Parathyroid adenoma (tissue), 2 donors: ENCODE data around the gene NRK.
"Not testable (repeated sequence)": the region's sequence is repeated elsewhere in the genome, so short reads cannot be mapped to it uniquely, and the experiment has no call there.

ENCODE experiments used
- H2AFZ ChIP-seq: fragments of 300-600 bp; sonication (generic); one replicate; pipeline ENCODE4 v1.7.0; 2017; ENCODE audit warnings: antibody characterized with exemption, mild to moderate bottlenecking
- H3K27ac ChIP-seq: fragments of 300-600 bp; sonication (generic); one replicate; pipeline ENCODE4 v1.7.0; 2017
- H3K27me3 ChIP-seq: fragments of 300-600 bp; sonication (generic); one replicate; pipeline ENCODE4 v1.7.0; 2017; ENCODE audit warnings: low read length; ENCODE audit not compliant: control insufficient read depth, insufficient read depth
- H3K36me3 ChIP-seq: fragments of 300-600 bp; sonication (generic); one replicate; pipeline ENCODE4 v1.7.0; 2017; ENCODE audit warnings: low read length; ENCODE audit not compliant: control insufficient read depth, insufficient read depth
- H3K4me1 ChIP-seq: fragments of 300-600 bp; sonication (generic); one replicate; pipeline ENCODE4 v1.7.0; 2017; ENCODE audit warnings: control low read depth
- H3K4me2 ChIP-seq: fragments of 300-600 bp; sonication (generic); one replicate; pipeline ENCODE4 v1.7.0; 2017; ENCODE audit warnings: low read length
- H3K4me3 ChIP-seq: fragments of 300-600 bp; sonication (generic); one replicate; pipeline ENCODE4 v1.7.0; 2017; ENCODE audit warnings: low read depth, low read length
- H3K79me2 ChIP-seq: fragments of 300-600 bp; sonication (generic); one replicate; pipeline ENCODE4 v1.7.0; 2017; ENCODE audit warnings: control low read depth
- H3K9ac ChIP-seq: fragments of 300-600 bp; sonication (generic); one replicate; pipeline ENCODE4 v1.7.0; 2017; ENCODE audit warnings: mild to moderate bottlenecking
- H3K9me3 ChIP-seq: fragments of 300-600 bp; sonication (generic); one replicate; pipeline ENCODE4 v1.7.0; 2017; ENCODE audit warnings: low read length; ENCODE audit not compliant: control insufficient read depth
- TF ChIP-seq, protein P1 (sequence below): fragments of 300-600 bp; sonication (generic); IDR thresholded peaks from one replicate; pipeline ENCODE4 v1.7.0; 2017; ENCODE audit warnings: antibody characterized with exemption, mild to moderate bottlenecking
- donor health status: primary hyperparathyroidism.

Gene NRK

DNA sequence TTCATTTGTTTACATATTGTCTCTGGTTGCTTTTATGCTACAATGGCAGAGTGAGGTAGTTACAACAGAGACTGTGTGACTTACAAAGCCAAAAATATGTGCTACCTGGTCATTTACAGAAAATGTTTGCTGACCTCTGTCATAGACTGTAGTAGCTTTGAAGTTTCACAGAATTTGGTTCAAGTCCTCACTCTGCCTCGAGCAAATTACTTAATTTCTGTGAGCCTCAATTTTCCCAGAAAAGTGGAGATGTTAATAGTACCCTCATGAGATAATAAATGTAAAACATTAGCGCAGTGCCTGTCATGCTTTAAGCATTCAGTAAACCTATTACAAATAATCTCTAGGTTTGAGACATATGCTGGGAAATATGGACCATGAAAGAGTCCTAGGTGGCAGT lies 18.4 kb upstream of the NRK start:
- H2AFZ ChIP-seq: no peak overlapping the region
- no peak overlapping the region for H3K4me2 ChIP-seq
- no peaks in the 10 kb centered on the region for H3K79me2 ChIP-seq
- no peak overlapping the region for H3K4me3 ChIP-seq
- TF ChIP-seq, protein P1, sequence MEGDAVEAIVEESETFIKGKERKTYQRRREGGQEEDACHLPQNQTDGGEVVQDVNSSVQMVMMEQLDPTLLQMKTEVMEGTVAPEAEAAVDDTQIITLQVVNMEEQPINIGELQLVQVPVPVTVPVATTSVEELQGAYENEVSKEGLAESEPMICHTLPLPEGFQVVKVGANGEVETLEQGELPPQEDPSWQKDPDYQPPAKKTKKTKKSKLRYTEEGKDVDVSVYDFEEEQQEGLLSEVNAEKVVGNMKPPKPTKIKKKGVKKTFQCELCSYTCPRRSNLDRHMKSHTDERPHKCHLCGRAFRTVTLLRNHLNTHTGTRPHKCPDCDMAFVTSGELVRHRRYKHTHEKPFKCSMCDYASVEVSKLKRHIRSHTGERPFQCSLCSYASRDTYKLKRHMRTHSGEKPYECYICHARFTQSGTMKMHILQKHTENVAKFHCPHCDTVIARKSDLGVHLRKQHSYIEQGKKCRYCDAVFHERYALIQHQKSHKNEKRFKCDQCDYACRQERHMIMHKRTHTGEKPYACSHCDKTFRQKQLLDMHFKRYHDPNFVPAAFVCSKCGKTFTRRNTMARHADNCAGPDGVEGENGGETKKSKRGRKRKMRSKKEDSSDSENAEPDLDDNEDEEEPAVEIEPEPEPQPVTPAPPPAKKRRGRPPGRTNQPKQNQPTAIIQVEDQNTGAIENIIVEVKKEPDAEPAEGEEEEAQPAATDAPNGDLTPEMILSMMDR: no peak
- H3K27me3 ChIP-seq: no peaks in the 10 kb centered on the region
- H3K9ac ChIP-seq: no peak overlapping the region
- no peaks in the 10 kb centered on the region for H3K9me3 ChIP-seq
- H3K27ac ChIP-seq: no peak overlapping the region
- no peaks in the 10 kb centered on the region for H3K36me3 ChIP-seq
- no peaks in the 10 kb centered on the region for H3K4me1 ChIP-seq

DNA sequence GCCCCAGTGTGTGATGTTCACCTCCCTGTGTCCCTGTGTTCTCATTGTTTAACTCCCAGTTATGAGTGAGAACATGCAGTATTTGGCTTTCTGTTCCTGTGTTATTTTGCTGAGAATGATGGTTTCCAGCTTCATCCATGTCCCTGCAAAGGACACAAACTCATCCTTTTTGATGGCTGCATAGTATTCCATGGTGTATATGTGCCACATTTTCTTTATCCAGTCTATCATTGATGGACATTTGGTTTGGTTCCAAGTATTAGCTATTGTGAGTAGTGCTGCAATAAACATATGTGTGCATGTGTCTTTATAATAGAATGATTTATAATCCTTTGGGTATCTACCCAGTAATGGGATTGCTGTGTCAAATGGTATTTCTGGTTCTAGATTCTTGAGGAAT lies 16.7 kb upstream of the NRK start:
- H3K9me3 ChIP-seq, H3K79me2 ChIP-seq, H3K4me1 ChIP-seq, H3K36me3 ChIP-seq, H3K27ac ChIP-seq, H3K4me3 ChIP-seq, H3K9ac ChIP-seq, H2AFZ ChIP-seq, H3K27me3 ChIP-seq, H3K4me2 ChIP-seq: not testable (repeated sequence)

DNA sequence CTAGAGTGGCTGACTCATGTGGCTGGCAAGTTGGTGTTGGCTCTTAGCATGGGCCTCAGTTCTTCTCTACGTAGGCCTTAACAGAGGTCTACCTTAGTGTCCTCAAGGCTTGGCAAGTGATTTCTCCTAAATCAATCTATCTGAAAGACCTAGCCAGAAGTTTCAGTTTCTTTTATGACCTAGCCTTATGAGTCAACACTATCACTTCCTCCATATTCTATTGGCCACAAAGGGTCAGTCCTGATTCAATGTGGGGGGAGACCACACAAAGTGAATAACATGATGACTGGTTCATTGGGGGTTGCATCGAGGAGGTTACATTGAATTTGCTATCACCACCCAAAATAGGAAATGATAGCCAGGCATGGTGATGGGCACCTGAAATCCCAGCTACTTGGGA lies 5.8 kb upstream of the NRK start:
- Histone ChIP-seq H3K79me2 (no peaks in the 10 kb centered on the region), H3K9me3 (no peaks in the 10 kb centered on the region)

DNA sequence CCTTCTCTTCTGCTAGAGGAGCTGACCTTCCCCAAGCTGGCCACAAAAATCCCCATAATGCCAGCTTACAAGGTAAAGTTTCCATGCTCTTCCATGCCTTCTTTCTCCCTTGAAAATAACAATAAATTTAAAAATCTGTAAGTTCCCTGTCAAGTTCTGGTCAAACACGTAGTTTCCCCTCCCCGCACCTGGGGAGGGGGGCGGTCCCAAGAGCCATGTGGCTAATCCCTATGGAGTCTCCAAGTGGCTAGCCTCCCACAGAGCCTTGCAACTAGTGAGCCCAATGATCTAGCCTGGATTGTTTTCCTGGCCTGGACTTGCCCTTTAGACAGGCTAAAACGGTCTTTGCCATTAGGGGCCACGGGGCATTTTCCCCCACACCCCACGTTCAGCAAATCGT lies 2.1 kb upstream of the NRK start:
- TF ChIP-seq, protein P1: no peak
- Histone ChIP-seq H3K9me3 (no peaks in the 10 kb centered on the region), H3K36me3 (no peaks in the 10 kb centered on the region), H3K27ac (no peak overlapping the region), H3K27me3 (no peaks in the 10 kb centered on the region), H3K79me2 (no peaks in the 10 kb centered on the region), H3K4me2 (no peak overlapping the region), H3K9ac (no peak overlapping the region), H3K4me1 (no peaks in the 10 kb centered on the region), H3K4me3 (no peak overlapping the region), H2AFZ (no peak overlapping the region)

More for the DNA sequence above, 5.8 kb upstream of the NRK start:
- no peak overlapping the region for H3K4me3 ChIP-seq
- no peak overlapping the region for H3K27ac ChIP-seq
- H3K9ac ChIP-seq: no peak overlapping the region
- TF ChIP-seq, protein P1: no peak
- no peaks in the 10 kb centered on the region for H3K4me1 ChIP-seq
- H2AFZ ChIP-seq: no peak overlapping the region
- H3K4me2 ChIP-seq: no peak overlapping the region
- no peaks in the 10 kb centered on the region for H3K36me3 ChIP-seq
- no peaks in the 10 kb centered on the region for H3K27me3 ChIP-seq

DNA sequence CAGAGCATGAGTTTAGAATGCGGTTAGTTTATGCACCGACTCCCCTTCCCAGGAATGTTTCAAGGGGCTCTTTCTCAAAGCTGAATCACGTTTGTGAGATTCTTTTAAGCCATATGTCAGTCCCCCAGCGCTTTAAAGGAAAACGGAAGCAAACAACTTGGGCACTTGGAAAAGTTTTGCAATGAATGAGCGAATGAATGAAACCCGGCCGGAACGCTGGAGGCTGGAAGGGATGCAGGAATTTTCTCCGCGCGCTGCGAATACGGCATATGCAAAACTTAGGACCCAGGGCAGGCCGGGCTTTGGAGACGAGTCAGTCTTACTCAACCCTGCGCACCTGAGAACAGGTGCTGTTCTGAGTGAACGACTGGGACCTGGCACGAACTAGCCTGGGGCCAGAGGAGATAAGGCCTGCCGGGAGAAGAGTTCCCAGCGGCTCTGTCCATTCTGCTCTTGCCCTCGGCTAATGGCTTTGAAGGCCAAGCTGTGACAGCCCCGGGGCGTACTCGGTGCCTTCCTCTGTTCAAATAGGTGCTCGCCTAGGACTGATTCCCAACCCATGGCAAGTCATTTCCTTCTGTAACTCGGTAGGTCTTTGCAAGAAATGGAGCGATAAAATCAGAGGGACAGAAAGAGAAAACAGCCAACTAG lies 743 bp upstream of the NRK start:
- no peaks in the 10 kb centered on the region for H3K4me1 ChIP-seq
- H3K9ac ChIP-seq: no peak overlapping the region
- peak overlapping the region; percentile 61 for H3K4me2 ChIP-seq
- no peaks in the 10 kb centered on the region for H3K27me3 ChIP-seq
- H2AFZ ChIP-seq: no peak overlapping the region
- peak overlapping the region; percentile 31 for H3K4me3 ChIP-seq
- H3K79me2 ChIP-seq: no peaks in the 10 kb centered on the region
- H3K27ac ChIP-seq: no peak overlapping the region
- H3K36me3 ChIP-seq: no peaks in the 10 kb centered on the region
- TF ChIP-seq, protein P1: no peak
- no peaks in the 10 kb centered on the region for H3K9me3 ChIP-seq
